Activated CD8-positive, alpha-beta memory T cell treated with anti-CD3 and anti-CD28 coated beads for 36 hours (primary cell): ENCODE data around the gene MAST4. TPM values are rescaled to one million over a fixed set of nuclear protein-coding genes. Genes with fewer than 3 reads are reported as not detected.
"Not testable (repeated sequence)": the region's sequence is repeated elsewhere in the genome, so short reads cannot be mapped to it uniquely, and the experiment has no call there.

Experiments used
- CTCF ChIA-PET: fragments of 350-600 bp; sonication (Branson Sonifier 250); formaldehyde crosslinking; loops from one replicate; lab custom pipeline; 2021; ENCODE audit warnings: antibody characterized with exemption; lab: Charles Lee
- POLR2A ChIA-PET: fragments of 350-600 bp; sonication (Branson Sonifier 250); formaldehyde crosslinking; loops from one replicate; lab custom pipeline; 2021; ENCODE audit warnings: antibody characterized with exemption; lab: Charles Lee
- total RNA-seq, 2 experiments: library from RNA; stranded (reverse); gene quantifications; one replicate each; pipeline ENCODE4 v1.2.3, GENCODE V29; 2021

The MAST4 gene
- total RNA-seq, 2 experiments from 2014 or later = 11.4 to 11.6 TPM

- CTCF ChIA-PET = interaction anchor here (0.9 kb wide), 1 partner anchor 19 kb away, joined by 3 read pairs; no protein-coding TSS in a partner anchor
These were observed 225.7 kb downstream of the MAST4 start for GRCh38 chr5:66821688-66822429.

DNA sequence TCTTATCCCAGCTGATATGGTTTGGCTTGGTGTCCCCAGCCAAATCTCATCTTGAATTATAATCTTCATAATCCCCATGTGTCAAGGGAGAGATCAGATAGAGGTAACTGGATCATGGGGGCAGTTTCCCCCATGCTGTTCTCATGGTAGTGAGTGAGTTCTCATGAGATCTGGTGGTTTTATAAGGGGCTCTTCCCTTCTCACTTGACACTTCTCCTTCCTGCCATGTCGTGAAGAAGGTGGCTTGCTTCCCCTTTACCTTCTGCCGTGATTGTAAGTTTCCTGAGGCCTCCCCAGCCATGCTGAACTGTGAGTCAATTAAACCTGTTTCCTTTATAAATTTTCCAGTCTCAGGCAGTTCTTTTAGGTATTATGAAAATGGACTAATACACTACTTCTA lies 226.7 kb downstream of the MAST4 start:
- CTCF ChIA-PET = not testable (repeated sequence)
- POLR2A ChIA-PET = interaction anchor here (2.1 kb wide), 1 partner anchor 17 kb away, joined by 8 read pairs; no protein-coding TSS in a partner anchor

More at GRCh38 chr5:66821688-66822429, 225.7 kb downstream of the MAST4 start:
- POLR2A ChIA-PET = interaction anchor here (0.6 to 2.1 kb wide), 2 partner anchors 18 to 865 kb away, joined by 3 to 8 read pairs; no protein-coding TSS in a partner anchor

DNA sequence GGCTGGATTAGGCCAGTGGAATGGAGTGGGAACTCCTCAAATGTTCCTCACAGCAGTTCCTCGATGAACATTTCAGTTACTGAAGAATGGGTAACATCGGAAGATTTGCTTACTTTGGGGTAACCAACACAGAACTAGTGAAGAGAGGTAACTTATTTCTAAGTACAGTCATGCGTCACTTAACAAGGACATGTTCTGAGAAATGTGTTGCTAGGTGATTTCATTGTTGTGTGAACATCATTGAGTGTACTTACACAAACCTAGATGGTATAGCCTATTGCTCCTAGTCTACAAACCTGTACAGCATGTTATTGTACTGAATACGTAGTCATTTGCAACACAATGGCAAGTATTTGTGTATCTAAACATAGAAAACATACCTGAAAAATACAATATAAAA lies 228.3 kb downstream of the MAST4 start:
- POLR2A ChIA-PET = no interaction called here

GRCh38 chr5:66826263-66826662 lies 230.1 kb downstream of the MAST4 start:
- ChIA-PET POLR2A (no interaction called here), CTCF (no interaction called here)

More for the DNA sequence above, 228.3 kb downstream of the MAST4 start:
- CTCF ChIA-PET = no interaction called here

GRCh38 chr5:66826696-66827095 lies 230.5 kb downstream of the MAST4 start:
- CTCF ChIA-PET = no interaction called here
- POLR2A ChIA-PET = no interaction called here

- ChIA-PET CTCF (interaction anchor here (0.6 to 2.4 kb wide), 3 partner anchors 9 to 15 kb away, joined by 3 to 13 read pairs (median 4); no protein-coding TSS in a partner anchor), POLR2A (interaction anchor here (1.5 kb wide), 1 partner anchor 12 kb away, joined by 6 read pairs; no protein-coding TSS in a partner anchor)
These were observed 231.9 kb downstream of the MAST4 start for GRCh38 chr5:66828046-66828547.

DNA sequence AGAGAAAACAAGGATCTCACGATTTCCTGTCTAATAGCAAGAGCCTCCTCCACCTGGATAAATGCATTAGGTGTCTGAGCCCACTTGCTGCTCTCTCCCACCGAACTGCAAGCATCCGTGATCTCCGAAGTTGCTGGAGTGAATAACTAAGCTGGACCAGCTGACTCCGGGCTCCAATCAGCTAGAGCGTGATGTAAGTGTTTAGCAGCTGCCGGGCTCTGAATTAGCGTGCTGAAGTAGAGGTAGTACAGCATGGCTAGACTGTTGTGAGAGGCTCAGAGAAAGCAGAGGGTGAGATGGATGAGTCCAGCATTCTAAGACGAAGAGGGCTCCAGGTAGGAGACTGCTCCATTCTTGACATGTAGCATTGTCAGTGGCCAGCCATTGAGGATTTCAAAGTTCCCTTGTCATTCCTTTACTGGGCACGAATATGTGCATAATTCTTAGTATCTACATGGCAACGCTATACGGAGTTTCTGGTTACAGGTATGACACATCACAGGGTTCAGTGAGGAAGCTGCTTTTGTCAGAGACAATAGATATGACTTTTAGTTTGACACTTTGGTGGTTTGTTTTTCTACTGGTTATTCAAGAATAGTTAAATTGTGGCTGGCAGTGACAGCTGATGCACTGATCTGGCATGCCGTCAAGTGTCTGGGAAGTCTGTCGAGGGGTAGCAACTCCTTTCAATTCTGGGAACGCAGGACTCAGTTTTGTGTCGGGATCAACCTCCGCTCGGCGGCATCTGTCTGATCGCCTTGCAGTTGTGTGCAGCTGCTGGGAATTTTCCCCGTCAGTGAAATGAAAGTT lies 232.6 kb downstream of the MAST4 start:
- CTCF ChIA-PET = interaction anchor here (0.6 to 2.4 kb wide), 3 partner anchors 9 to 15 kb away, joined by 3 to 13 read pairs (median 4); no protein-coding TSS in a partner anchor
- POLR2A ChIA-PET = interaction anchor here (1.5 kb wide), 1 partner anchor 11 kb away, joined by 6 read pairs; no protein-coding TSS in a partner anchor

- ChIA-PET CTCF (interaction anchor here (1.4 to 2.4 kb wide), 2 partner anchors 11 to 14 kb away, joined by 4 to 13 read pairs; no protein-coding TSS in a partner anchor), POLR2A (no interaction called here)
These were observed 233.1 kb downstream of the MAST4 start for GRCh38 chr5:66829358-66829674.

- ChIA-PET POLR2A (interaction anchor here (1.0 kb wide), 1 partner anchor 11 kb away, joined by 3 read pairs; no protein-coding TSS in a partner anchor), CTCF (interaction anchor here (2.4 kb wide), 1 partner anchor 14 kb away, joined by 13 read pairs; no protein-coding TSS in a partner anchor)
These were observed 233.6 kb downstream of the MAST4 start for GRCh38 chr5:66829826-66830225.

DNA sequence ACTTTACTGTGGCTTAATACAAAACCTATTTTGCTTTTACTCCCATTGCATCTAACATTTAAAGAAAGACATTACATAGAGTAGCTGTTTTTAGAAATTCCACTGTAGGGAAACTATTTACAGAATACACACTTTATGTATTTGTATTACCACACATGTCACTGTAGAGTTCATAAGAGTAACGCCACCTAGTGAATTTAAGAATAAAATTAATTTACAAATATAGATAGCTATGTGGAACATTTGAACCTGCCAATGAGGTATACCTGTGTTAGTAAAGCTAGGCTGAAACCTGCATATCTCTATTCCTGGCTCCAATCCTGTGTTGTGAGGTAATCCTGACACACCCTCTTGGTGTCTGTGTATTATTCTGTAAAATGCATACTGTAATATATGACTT lies 234.4 kb downstream of the MAST4 start:
- POLR2A ChIA-PET = interaction anchor here (1.0 kb wide), 1 partner anchor 10 kb away, joined by 3 read pairs; no protein-coding TSS in a partner anchor

GRCh38 chr5:66839636-66840185 lies 243.5 kb downstream of the MAST4 start:
- CTCF ChIA-PET = interaction anchor here (1.0 to 1.6 kb wide), 4 partner anchors 11 to 532 kb away, joined by 3 to 4 read pairs (median 4); no protein-coding TSS in a partner anchor
- POLR2A ChIA-PET = interaction anchor here (1.2 to 1.6 kb wide), 2 partner anchors 11 to 18 kb away, joined by 6 to 8 read pairs; no protein-coding TSS in a partner anchor

More for the DNA sequence above, 234.4 kb downstream of the MAST4 start:
- CTCF ChIA-PET = interaction anchor here (0.6 to 1.0 kb wide), 2 partner anchors 13 to 375 kb away, joined by 3 to 4 read pairs; no protein-coding TSS in a partner anchor

DNA sequence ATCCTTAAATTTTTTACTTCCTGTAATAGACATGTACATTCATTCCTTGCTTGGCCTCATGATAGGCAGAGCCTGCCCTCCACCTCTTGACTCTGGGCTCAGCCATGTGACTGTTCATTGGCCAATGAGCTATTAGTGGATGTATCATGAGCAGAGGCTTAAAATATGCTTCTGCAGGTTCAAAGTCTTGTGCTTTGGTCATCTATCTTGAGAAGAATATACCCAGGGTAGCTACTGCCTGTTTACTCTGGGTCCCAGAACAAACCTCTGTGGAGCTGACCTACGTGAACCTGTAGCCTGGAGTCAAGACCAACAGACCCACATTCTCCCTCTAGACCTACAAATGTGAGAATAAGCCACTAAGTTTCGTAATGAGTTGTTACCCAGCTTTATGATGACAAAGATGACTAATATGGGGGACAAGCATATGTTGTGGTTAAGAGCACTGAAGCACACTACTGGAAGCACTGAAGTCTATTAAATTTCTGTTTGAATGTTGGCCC lies 244.4 kb downstream of the MAST4 start:
- CTCF ChIA-PET = interaction anchor here (0.8 to 1.6 kb wide), 4 partner anchors 12 to 532 kb away, joined by 3 to 4 read pairs (median 4); no protein-coding TSS in a partner anchor
- POLR2A ChIA-PET = interaction anchor here (0.9 to 1.6 kb wide), 3 partner anchors 10 to 19 kb away, joined by 3 to 8 read pairs (median 6); no protein-coding TSS in a partner anchor

GRCh38 chr5:66841264-66841663 lies 245.1 kb downstream of the MAST4 start:
- ChIA-PET POLR2A (interaction anchor here (0.9 kb wide), 1 partner anchor 11 kb away, joined by 3 read pairs; no protein-coding TSS in a partner anchor), CTCF (interaction anchor here (0.8 to 1.6 kb wide), 2 partner anchors 20 to 24 kb away, joined by 3 to 4 read pairs; no protein-coding TSS in a partner anchor)

GRCh38 chr5:66842540-66842939 lies 246.3 kb downstream of the MAST4 start:
- ChIA-PET CTCF (interaction anchor here (2.8 kb wide), 1 partner anchor 14 kb away, joined by 13 read pairs; no protein-coding TSS in a partner anchor), POLR2A (no interaction called here)

GRCh38 chr5:66843065-66843464 lies 246.9 kb downstream of the MAST4 start:
- ChIA-PET POLR2A (no interaction called here), CTCF (interaction anchor here (0.9 to 2.8 kb wide), 2 partner anchors 12 to 14 kb away, joined by 3 to 13 read pairs; no protein-coding TSS in a partner anchor)

GRCh38 chr5:66848749-66849641 lies 252.8 kb downstream of the MAST4 start:
- ChIA-PET POLR2A (no interaction called here), CTCF (interaction anchor here (1.3 kb wide), 1 partner anchor 34 kb away, joined by 3 read pairs; no protein-coding TSS in a partner anchor)

- ChIA-PET CTCF (interaction anchor here (1.3 kb wide), 1 partner anchor 35 kb away, joined by 3 read pairs; no protein-coding TSS in a partner anchor), POLR2A (no interaction called here)
These were observed 253.6 kb downstream of the MAST4 start for GRCh38 chr5:66849803-66850202.
